SK-N-SH (cell line): ENCODE data around the gene INKA1. TPM values are rescaled to one million over a fixed set of nuclear protein-coding genes. Genes with fewer than 3 reads are reported as not detected.

Experiments used
- CTCF ChIA-PET: fragments of 300-600, 350-600 bp; formaldehyde crosslinking; extraction: SDS; loops from one replicate; lab custom pipeline; 2021; lab: Yijun Ruan, JAX
- POLR2A ChIA-PET: fragments of 350-600 bp; sonication (Branson Sonifier 250); formaldehyde crosslinking; extraction: SDS; loops from one replicate; lab custom pipeline; 2020; ENCODE audit warnings: antibody characterized with exemption, inconsistent platforms; lab: Yijun Ruan, JAX
- DNase-seq: peaks from one replicate; pipeline ENCODE4 v3.0.0; 2012
- H2AFZ ChIP-seq: fragments of 200-600 bp; sonication (generic); 2 replicates; pipeline ENCODE4 v1.8.1; 2016; ENCODE audit warnings: antibody characterized with exemption, mild to moderate bottlenecking, low read depth
- H3F3A ChIP-seq: fragments of 200-600 bp; sonication (generic); replicated peaks from 2 replicates; pipeline ENCODE3; 2016; ENCODE audit warnings: antibody characterized with exemption, mild to moderate bottlenecking; ENCODE audit not compliant: insufficient read depth
- H3K27ac ChIP-seq, 2 experiments: fragments of 200-500 bp in 1 of 2; fragments of 200-600 bp in 1 of 2; sonication (Bioruptor generic) in 1 of 2; sonication (generic), shearing (Covaris generic) in 1 of 2; 2 replicates each; pipeline versions ENCODE4 v1.5.1 to v1.6.1; 2014 to 2016; ENCODE audit warnings: low read depth in 2 of 2, inconsistent platforms in 1 of 2, low read length in 1 of 2, mild to moderate bottlenecking in 1 of 2, mixed read lengths in 1 of 2
- H3K27me3 ChIP-seq: fragments of 200-600 bp; sonication (generic), shearing (Covaris generic); 2 replicates; pipeline ENCODE4 v1.6.1; 2016; ENCODE audit warnings: mixed run types; ENCODE audit not compliant: insufficient read depth
- H3K36me3 ChIP-seq, 2 experiments: fragments of 200-500 bp in 1 of 2; fragments of 200-600 bp in 1 of 2; sonication (Bioruptor generic) in 1 of 2; sonication (generic) in 1 of 2; replicated peaks in 1 of 2; 2 replicates each; pipeline versions ENCODE3 to v1.5.1; 2014 to 2016; ENCODE audit warnings: low read length in 1 of 2, mild to moderate bottlenecking in 1 of 2; ENCODE audit not compliant: insufficient read depth in 2 of 2, control insufficient read depth in 1 of 2
- H3K4me1 ChIP-seq, 2 experiments: fragments of 200-500 bp in 1 of 2; fragments of 200-600 bp in 1 of 2; sonication (Bioruptor generic) in 1 of 2; sonication (generic), shearing (Covaris generic) in 1 of 2; 2 replicates each; pipeline versions ENCODE4 v1.5.1 to v1.6.1; 2014 to 2016; ENCODE audit warnings: low read depth in 1 of 2, low read length in 1 of 2, mixed run types in 1 of 2; ENCODE audit not compliant: insufficient read depth in 2 of 2, control insufficient read depth in 1 of 2
- H3K4me2 ChIP-seq: fragments of 200-600 bp; sonication (generic), shearing (Covaris generic); 2 replicates; pipeline ENCODE4 v1.6.1; 2017; ENCODE audit warnings: mixed run types
- H3K4me3 ChIP-seq, 2 experiments: fragments of 200-500 bp in 1 of 2; fragments of 200-600 bp in 1 of 2; sonication (Bioruptor generic) in 1 of 2; sonication (generic), shearing (Covaris generic) in 1 of 2; 2 replicates each; pipeline versions ENCODE4 v1.5.1 to v1.8.1; 2014 to 2016; ENCODE audit warnings: low read depth in 2 of 2, inconsistent platforms in 1 of 2, low read length in 1 of 2, mild to moderate bottlenecking in 1 of 2, mixed read lengths in 1 of 2, moderate library complexity in 1 of 2
- H3K79me2 ChIP-seq: fragments of 200-600 bp; sonication (generic); 2 replicates; pipeline ENCODE4 v1.8.1; 2017; ENCODE audit warnings: mild to moderate bottlenecking; ENCODE audit not compliant: insufficient read depth
- H3K9ac ChIP-seq: fragments of 200-600 bp; sonication (generic); 2 replicates; pipeline ENCODE4 v1.6.1; 2017; ENCODE audit warnings: mixed run types
- H3K9me2 ChIP-seq: fragments of 200-600 bp; sonication (generic); 2 replicates; pipeline ENCODE4 v1.6.1; 2017; ENCODE audit warnings: mixed run types
- H3K9me3 ChIP-seq: fragments of 200-600 bp; sonication (generic); 2 replicates; pipeline ENCODE4 v1.6.1; 2017; ENCODE audit warnings: mixed run types, mild to moderate bottlenecking, moderate library complexity
- H4K20me1 ChIP-seq: fragments of 200-600 bp; sonication (generic); 2 replicates; pipeline ENCODE4 v1.6.1; 2017; ENCODE audit warnings: mild to moderate bottlenecking, mixed run types; ENCODE audit not compliant: insufficient read depth
- EP300 ChIP-seq, 2 experiments: IDR thresholded peaks; 2 replicates each; pipeline versions ENCODE4 v1.4.0 to v1.6.1; 2012; ENCODE audit warnings: borderline replicate concordance in 1 of 2, low read depth in 1 of 2, low read length in 1 of 2
- FOSL2 ChIP-seq: IDR thresholded peaks from 2 replicates; pipeline ENCODE4 v1.4.0; 2012; ENCODE audit warnings: low read depth, mild to moderate bottlenecking, moderate library complexity, borderline replicate concordance
- FOXJ3 ChIP-seq: sonication (generic); formaldehyde crosslinking; IDR thresholded peaks from 2 replicates; pipeline ENCODE4 v1.5.1; 2020; ENCODE audit warnings: mild to moderate bottlenecking, missing genetic modification reagents
- FOXM1 ChIP-seq: IDR thresholded peaks from 2 replicates; pipeline ENCODE4 v1.4.0; 2012; ENCODE audit warnings: low read depth, mild to moderate bottlenecking
- JUND ChIP-seq: IDR thresholded peaks from 2 replicates; pipeline ENCODE4 v1.4.0; 2012
- RAD21 ChIP-seq: IDR thresholded peaks from 2 replicates; pipeline ENCODE4 v1.6.1; 2012; ENCODE audit warnings: mild to moderate bottlenecking, low read length
- RCOR1 ChIP-seq: fragments of 150-350 bp; IDR thresholded peaks from 2 replicates; pipeline ENCODE4 v1.6.1; 2017; ENCODE audit warnings: antibody characterized with exemption, low read length
- RFX5 ChIP-seq: IDR thresholded peaks from 2 replicates; pipeline ENCODE4 v1.6.1; 2012; ENCODE audit warnings: mild to moderate bottlenecking, improper control_type of control experiment, low read length
- SMC3 ChIP-seq: IDR thresholded peaks from 2 replicates; pipeline ENCODE4 v1.6.1; 2012; ENCODE audit warnings: low read depth, low read length, improper control_type of control experiment
- polyA plus RNA-seq, 3 experiments: library from polyadenylated mRNA; depleted of rRNA; stranded (reverse); fragments of >200 nt; gene quantifications; 2 replicates each; pipeline ENCODE4 v1.2.3, GENCODE V29; 2012
- TF ChIP-seq, protein P1 (sequence below): fragments of 200-600 bp; sonication (generic); IDR thresholded peaks from 2 replicates; pipeline ENCODE4 v1.6.1; 2017; ENCODE audit warnings: antibody characterized with exemption, mild to moderate bottlenecking, moderate library complexity
- TF ChIP-seq, protein P2 (sequence below): IDR thresholded peaks from 2 replicates; pipeline ENCODE4 v1.4.0; 2012; ENCODE audit warnings: low read depth

Gene INKA1
- polyA plus RNA-seq, 1 of the 3 experiments (the other 2 are of a cell fraction) = 3.4 TPM

DNA sequence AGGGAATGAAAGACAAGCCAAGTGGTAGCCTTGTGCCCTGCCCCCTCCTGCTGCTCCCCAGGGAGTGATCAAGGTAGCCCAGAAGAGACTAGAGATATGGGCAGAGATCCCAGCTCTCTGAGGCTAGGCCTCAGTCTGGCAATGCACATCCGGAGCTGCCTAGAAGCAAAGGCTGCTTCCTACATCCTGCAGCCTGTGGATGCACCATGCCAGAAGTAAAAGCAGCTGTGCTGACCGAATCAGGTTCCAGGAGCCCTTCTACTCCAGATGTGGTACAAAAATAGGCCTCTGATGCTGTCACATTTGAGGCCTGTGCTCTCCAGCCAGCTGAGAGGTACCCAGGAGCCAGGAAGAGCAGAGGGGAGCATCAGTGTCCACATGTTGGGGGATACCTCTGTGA is 37.3 kb downstream of the INKA1 start (continued):
- TF ChIP-seq FOXM1 (no peak), FOSL2 (no peak), RFX5 (no peak), EP300 (IDR thresholded peaks at IDR 0.05; ENCODE audit: borderline replicate concordance in 1 of 2, low read depth in 1 of 2, low read length in 1 of 2) (no peak), FOXJ3 (CRISPR knock-in tag) (no peak)
- TF ChIP-seq, protein P1, sequence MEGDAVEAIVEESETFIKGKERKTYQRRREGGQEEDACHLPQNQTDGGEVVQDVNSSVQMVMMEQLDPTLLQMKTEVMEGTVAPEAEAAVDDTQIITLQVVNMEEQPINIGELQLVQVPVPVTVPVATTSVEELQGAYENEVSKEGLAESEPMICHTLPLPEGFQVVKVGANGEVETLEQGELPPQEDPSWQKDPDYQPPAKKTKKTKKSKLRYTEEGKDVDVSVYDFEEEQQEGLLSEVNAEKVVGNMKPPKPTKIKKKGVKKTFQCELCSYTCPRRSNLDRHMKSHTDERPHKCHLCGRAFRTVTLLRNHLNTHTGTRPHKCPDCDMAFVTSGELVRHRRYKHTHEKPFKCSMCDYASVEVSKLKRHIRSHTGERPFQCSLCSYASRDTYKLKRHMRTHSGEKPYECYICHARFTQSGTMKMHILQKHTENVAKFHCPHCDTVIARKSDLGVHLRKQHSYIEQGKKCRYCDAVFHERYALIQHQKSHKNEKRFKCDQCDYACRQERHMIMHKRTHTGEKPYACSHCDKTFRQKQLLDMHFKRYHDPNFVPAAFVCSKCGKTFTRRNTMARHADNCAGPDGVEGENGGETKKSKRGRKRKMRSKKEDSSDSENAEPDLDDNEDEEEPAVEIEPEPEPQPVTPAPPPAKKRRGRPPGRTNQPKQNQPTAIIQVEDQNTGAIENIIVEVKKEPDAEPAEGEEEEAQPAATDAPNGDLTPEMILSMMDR = no peak
- TF ChIP-seq, protein P2, sequence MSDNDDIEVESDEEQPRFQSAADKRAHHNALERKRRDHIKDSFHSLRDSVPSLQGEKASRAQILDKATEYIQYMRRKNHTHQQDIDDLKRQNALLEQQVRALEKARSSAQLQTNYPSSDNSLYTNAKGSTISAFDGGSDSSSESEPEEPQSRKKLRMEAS = no peak

DNA sequence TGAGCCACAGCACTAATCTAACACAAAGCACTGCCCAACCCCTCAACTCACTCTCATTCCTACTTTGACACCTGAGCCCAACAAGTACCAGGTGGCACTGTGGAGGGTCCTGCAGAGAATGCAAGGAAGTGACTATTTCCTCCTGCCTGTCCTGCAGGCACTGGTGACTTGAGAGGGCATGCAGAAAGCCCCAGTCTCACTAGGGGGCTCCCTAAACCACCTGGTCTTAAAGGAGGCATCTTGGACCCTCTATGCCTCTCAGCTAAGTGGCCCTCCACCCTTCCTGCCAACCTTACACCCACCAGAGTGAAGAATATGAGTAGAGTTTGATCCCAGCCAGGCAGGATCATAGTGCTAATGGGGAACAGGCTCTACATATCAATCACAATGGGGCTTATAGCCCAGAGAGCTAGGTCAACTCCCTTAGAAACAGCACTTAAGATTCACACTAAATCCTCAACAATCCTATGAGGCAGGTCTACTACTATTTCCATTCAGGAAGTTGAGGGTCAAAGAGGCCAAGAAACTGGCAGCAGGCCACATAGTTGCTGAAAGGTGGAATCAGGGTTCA is 38.1 kb downstream of the INKA1 start:
- Histone ChIP-seq H3K4me3 (no peak overlapping the region), H4K20me1 (no peaks in the 10 kb centered on the region)
- TF ChIP-seq RAD21 = peak; percentile 60
- peak; percentile 35; the same call in 1 of the 2 replicates for TF ChIP-seq SMC3
- TF ChIP-seq RCOR1 = no peak
- TF ChIP-seq, protein P1 = peak; percentile 51
- no peak for TF ChIP-seq JUND
- TF ChIP-seq, all 33 proteins: peak for 3
- no peak overlapping the region for H3K4me2 ChIP-seq
- H3K27ac ChIP-seq = peak overlapping the region in 1 of 2 experiments; percentile 93; a peak in 1 of 4 replicates
- CTCF ChIA-PET = interaction anchor here (0.6 to 14.6 kb wide), 10 partner anchors 8 to 96 kb away, joined by 3 to 386 read pairs (median 12); partner anchors contain the start of genes CAMKV, CDHR4, INKA1 and TRAIP
- no peak overlapping the region for H2AFZ ChIP-seq
- DNase-seq = no peak
- POLR2A ChIA-PET = interaction anchor here (3.9 kb wide), 1 partner anchor 37 kb away, joined by 37 read pairs; the partner anchor contains the start of gene INKA1
- no peaks in the 10 kb centered on the region for H3K9me3 ChIP-seq
- H3K9me2 ChIP-seq = no peaks in the 10 kb centered on the region
- no peaks in the 10 kb centered on the region for H3F3A ChIP-seq
- H3K79me2 ChIP-seq = no peaks in the 10 kb centered on the region
- H3K27me3 ChIP-seq = no peaks in the 10 kb centered on the region
- H3K4me1 ChIP-seq = peaks cover 0 to 48% of the 10 kb centered on the region in 2 experiments; a peak in 1 of 4 replicates
- H3K9ac ChIP-seq = no peak overlapping the region
- peaks cover 0 to 21% of the 10 kb centered on the region in 2 experiments for H3K36me3 ChIP-seq
